Cerebellar nuclear complex (tissue), 1 donor: Measurements from ENCODE around the gene WASHC4.

Experiments
- DNase-seq, 2 experiments: peaks; one replicate each; lab custom pipeline; 2025; lab: John Stamatoyannopoulos, UW

Gene WASHC4

GRCh38 chr12:105107494-105108371 lies at the start of gene WASHC4:
WASHC4 (plus strand) TSS chr12:105107731; CDS start chr12:105107801, 70 bp downstream.
- DNase-seq: peak; percentile 71 to 81

- no peak for DNase-seq
These were observed 46.7 kb upstream of the WASHC4 start for GRCh38 chr12:105060715-105061378.

- DNase-seq: no peak
These were observed 42.9 kb upstream of the WASHC4 start for GRCh38 chr12:105064564-105065178.

- no peak for DNase-seq
These were observed 40.0 kb upstream of the WASHC4 start for GRCh38 chr12:105067511-105068031.

- no peak for DNase-seq
These were observed 37.4 kb upstream of the WASHC4 start for GRCh38 chr12:105069936-105070702.

GRCh38 chr12:105071981-105072380 lies 35.5 kb upstream of the WASHC4 start:
- DNase-seq: no peak

GRCh38 chr12:105072888-105073488 lies 34.5 kb upstream of the WASHC4 start:
- DNase-seq: no peak

GRCh38 chr12:105076098-105076497 lies 31.4 kb upstream of the WASHC4 start:
- no peak for DNase-seq

- DNase-seq: no peak
These were observed 30.6 kb upstream of the WASHC4 start for GRCh38 chr12:105076913-105077312.

- DNase-seq: no peak
These were observed 30.1 kb upstream of the WASHC4 start for GRCh38 chr12:105077435-105077834.

GRCh38 chr12:105078712-105079570 lies 28.6 kb upstream of the WASHC4 start:
- no peak for DNase-seq

- no peak for DNase-seq
These were observed 24.5 kb upstream of the WASHC4 start for GRCh38 chr12:105083031-105083430.

GRCh38 chr12:105083551-105084105 lies 23.9 kb upstream of the WASHC4 start:
- peak in 1 of 2 experiments; percentile 25 for DNase-seq

GRCh38 chr12:105084251-105085250 lies 23.0 kb upstream of the WASHC4 start, which contains the start of gene ALDH1L2:
ALDH1L2 (minus strand) TSS chr12:105084458; CDS start chr12:105084436, 22 bp downstream.
- peak in 1 of 2 experiments; percentile 31 for DNase-seq

GRCh38 chr12:105085501-105085900 lies 22.0 kb upstream of the WASHC4 start:
- DNase-seq: no peak

- DNase-seq: no peak
These were observed 17.7 kb upstream of the WASHC4 start for GRCh38 chr12:105089817-105090216.

- DNase-seq: no peak
These were observed 17.2 kb upstream of the WASHC4 start for GRCh38 chr12:105090361-105090760.

- no peak for DNase-seq
These were observed 15.9 kb upstream of the WASHC4 start for GRCh38 chr12:105091476-105092206.
